DOHH2 (cell line): ENCODE data around the gene FANCC.

Source experiments
- H3F3A ChIP-seq: fragments of 200-600 bp; sonication (generic), shearing (Covaris generic); 2 replicates; pipeline ENCODE4 v1.6.0; 2016; ENCODE audit warnings: antibody characterized with exemption, mild to moderate bottlenecking; ENCODE audit not compliant: control insufficient read depth, insufficient read depth
- H3K27ac ChIP-seq: fragments of 200-600 bp; sonication (generic); 2 replicates; pipeline ENCODE4 v1.5.1; 2014; ENCODE audit warnings: low read depth, mild to moderate bottlenecking, low read length, moderate library complexity
- H3K27me3 ChIP-seq: fragments of 200-600 bp; sonication (generic); 2 replicates; pipeline ENCODE4 v1.6.1; 2014; ENCODE audit warnings: mild to moderate bottlenecking, low read length, mixed read lengths; ENCODE audit not compliant: control insufficient read depth
- H3K36me3 ChIP-seq: fragments of 200-600 bp; sonication (generic); 2 replicates; pipeline ENCODE4 v1.6.1; 2014; ENCODE audit warnings: mild to moderate bottlenecking, low read length, moderate library complexity, mixed read lengths; ENCODE audit not compliant: control insufficient read depth
- H3K4me1 ChIP-seq: fragments of 200-600 bp; sonication (generic); 2 replicates; pipeline ENCODE4 v1.6.1; 2014; ENCODE audit warnings: mild to moderate bottlenecking, low read length, mixed read lengths; ENCODE audit not compliant: control insufficient read depth
- H3K4me2 ChIP-seq: fragments of 200-600 bp; sonication (generic); 2 replicates; pipeline ENCODE4 v1.6.0; 2014; ENCODE audit warnings: mild to moderate bottlenecking, low read length, moderate library complexity
- H3K4me3 ChIP-seq: fragments of 200-600 bp; sonication (generic); 2 replicates; pipeline ENCODE4 v1.5.1; 2014; ENCODE audit warnings: mild to moderate bottlenecking, low read length, mixed read lengths
- H3K79me2 ChIP-seq: fragments of 200-600 bp; sonication (generic); 2 replicates; pipeline ENCODE4 v1.6.1; 2014; ENCODE audit warnings: mild to moderate bottlenecking, low read length, mixed read lengths; ENCODE audit not compliant: control insufficient read depth
- H3K9me2 ChIP-seq: fragments of 200-600 bp; sonication (generic); replicated peaks from 2 replicates; pipeline ENCODE4 v1.6.1; 2014; ENCODE audit warnings: mild to moderate bottlenecking, low read length, mixed read lengths; ENCODE audit not compliant: control insufficient read depth
- H3K9me3 ChIP-seq: fragments of 200-600 bp; sonication (generic); 2 replicates; pipeline ENCODE4 v1.6.1; 2014; ENCODE audit warnings: antibody characterized with exemption, low read length, mixed read lengths; ENCODE audit not compliant: control insufficient read depth, insufficient read depth
- H4K20me1 ChIP-seq: fragments of 200-600 bp; sonication (generic); 2 replicates; pipeline ENCODE4 v1.6.0; 2014; ENCODE audit warnings: low read depth, mild to moderate bottlenecking, antibody characterized with exemption, low read length, moderate library complexity; ENCODE audit not compliant: control insufficient read depth, insufficient read depth
- CTCF ChIP-seq: fragments of 200-600 bp; sonication (generic); IDR thresholded peaks from one replicate; pipeline ENCODE4 v1.5.1; 2014; ENCODE audit warnings: antibody characterized with exemption, mild to moderate bottlenecking, low read depth, low read length; ENCODE audit not compliant: poor library complexity, severe bottlenecking
- EZH2phosphoT487 ChIP-seq: fragments of 200-600 bp; sonication (generic); IDR thresholded peaks from 2 replicates; pipeline ENCODE4 v1.6.1; 2017; ENCODE audit warnings: borderline replicate concordance, mild to moderate bottlenecking, antibody characterized with exemption, low read length, moderate library complexity, mixed read lengths

The FANCC gene

GRCh38 chr9:95165004-95165403 is 152.5 kb downstream of the FANCC start:
- Histone ChIP-seq H3K4me1 (no peaks in the 10 kb centered on the region), H3K4me3 (no peak overlapping the region), H3K4me2 (no peak overlapping the region), H3K27ac (no peak overlapping the region), H3K79me2 (no peaks in the 10 kb centered on the region), H3K27me3 (no peaks in the 10 kb centered on the region), H3F3A (no peaks in the 10 kb centered on the region), H3K36me3 (no peaks in the 10 kb centered on the region), H3K9me2 (no peaks in the 10 kb centered on the region), H4K20me1 (no peaks in the 10 kb centered on the region), H3K9me3 (no peaks in the 10 kb centered on the region; the same call in 1 of the 2 replicates)
- TF ChIP-seq CTCF: no peak
- TF ChIP-seq EZH2phosphoT487: no peak

- Histone ChIP-seq H3K36me3 (no peaks in the 10 kb centered on the region), H3K4me3 (no peak overlapping the region), H3F3A (no peaks in the 10 kb centered on the region), H4K20me1 (no peaks in the 10 kb centered on the region), H3K9me2 (no peaks in the 10 kb centered on the region), H3K4me1 (no peaks in the 10 kb centered on the region), H3K4me2 (no peak overlapping the region), H3K9me3 (no peaks in the 10 kb centered on the region; the same call in 1 of the 2 replicates), H3K27me3 (no peaks in the 10 kb centered on the region), H3K79me2 (no peaks in the 10 kb centered on the region), H3K27ac (no peak overlapping the region)
- TF ChIP-seq EZH2phosphoT487 (no peak), CTCF (no peak)
Observed at GRCh38 chr9:95157481-95158151, 159.9 kb downstream of the FANCC start.

GRCh38 chr9:95156074-95156473 is 161.4 kb downstream of the FANCC start:
- Histone ChIP-seq H3K36me3 (no peaks in the 10 kb centered on the region), H3K9me2 (no peaks in the 10 kb centered on the region), H4K20me1 (no peaks in the 10 kb centered on the region), H3F3A (no peaks in the 10 kb centered on the region), H3K9me3 (no peaks in the 10 kb centered on the region), H3K27ac (no peak overlapping the region), H3K79me2 (no peaks in the 10 kb centered on the region), H3K4me1 (no peaks in the 10 kb centered on the region; the same call in 1 of the 2 replicates), H3K27me3 (no peaks in the 10 kb centered on the region), H3K4me2 (no peak overlapping the region), H3K4me3 (no peak overlapping the region)
- TF ChIP-seq CTCF: no peak
- TF ChIP-seq EZH2phosphoT487: no peak
